OCI-LY1 (cell line): ENCODE data around the gene AADACL4.

Source experiments
- H2AFZ ChIP-seq: fragments of 200-600 bp; sonication (generic), shearing (Covaris generic); 2 replicates; pipeline ENCODE4 v1.6.0; 2014; ENCODE audit warnings: antibody characterized with exemption, mild to moderate bottlenecking, low read length
- H3F3A ChIP-seq: fragments of 200-600 bp; sonication (generic), shearing (Covaris generic); 2 replicates; pipeline ENCODE4 v1.6.0; 2014; ENCODE audit warnings: mild to moderate bottlenecking, antibody characterized with exemption, low read length, moderate library complexity; ENCODE audit not compliant: insufficient read depth
- H3K27ac ChIP-seq: fragments of 200-600 bp; sonication (generic); 2 replicates; pipeline ENCODE4 v1.5.1; 2014; ENCODE audit warnings: low read length, mixed run types, mild to moderate bottlenecking, low read depth; ENCODE audit not compliant: poor library complexity, severe bottlenecking
- H3K27me3 ChIP-seq: fragments of 200-600 bp; sonication (generic); 2 replicates; pipeline ENCODE4 v1.6.0; 2014; ENCODE audit warnings: antibody characterized with exemption, mild to moderate bottlenecking, low read length, moderate library complexity; ENCODE audit not compliant: insufficient read depth
- H3K36me3 ChIP-seq: fragments of 200-600 bp; sonication (generic); 2 replicates; pipeline ENCODE4 v1.6.1; 2014; ENCODE audit warnings: mild to moderate bottlenecking, antibody characterized with exemption, low read length, moderate library complexity, mixed read lengths; ENCODE audit not compliant: insufficient read depth
- H3K4me1 ChIP-seq: fragments of 200-600 bp; sonication (generic); 2 replicates; pipeline ENCODE4 v1.5.1; 2014; ENCODE audit warnings: mild to moderate bottlenecking, low read length, moderate library complexity; ENCODE audit not compliant: insufficient read depth, severe bottlenecking
- H3K4me2 ChIP-seq: fragments of 200-600 bp; sonication (generic), shearing (Covaris generic); 2 replicates; pipeline ENCODE4 v1.6.1; 2014; ENCODE audit warnings: low read length
- H3K4me3 ChIP-seq: fragments of 200-600 bp; sonication (generic); 2 replicates; pipeline ENCODE4 v1.5.1; 2014; ENCODE audit warnings: low read length, low read depth, mild to moderate bottlenecking, mixed read lengths; ENCODE audit not compliant: poor library complexity, severe bottlenecking
- H3K79me2 ChIP-seq: fragments of 200-600 bp; shearing (Covaris generic); 2 replicates; pipeline ENCODE4 v1.6.1; 2016; ENCODE audit warnings: mixed run types, low read length, mixed read lengths; ENCODE audit not compliant: insufficient read depth
- H3K9ac ChIP-seq: fragments of 200-600 bp; sonication (generic), shearing (Covaris generic); 2 replicates; pipeline ENCODE4 v1.6.1; 2014; ENCODE audit warnings: mild to moderate bottlenecking, low read length, mixed read lengths
- H3K9me2 ChIP-seq: fragments of 200-600 bp; sonication (generic), shearing (Covaris generic); 2 replicates; pipeline ENCODE4 v1.6.1; 2014; ENCODE audit warnings: low read depth, mild to moderate bottlenecking, low read length, mixed read lengths
- H3K9me3 ChIP-seq: fragments of 200-600 bp; shearing (Covaris generic); 2 replicates; pipeline ENCODE4 v1.6.1; 2014; ENCODE audit warnings: low read length, mixed read lengths
- H4K20me1 ChIP-seq: fragments of 200-600 bp; sonication (generic), shearing (Covaris generic); 2 replicates; pipeline ENCODE4 v1.6.0; 2016; ENCODE audit warnings: mild to moderate bottlenecking, low read length; ENCODE audit not compliant: insufficient read depth
- EZH2 ChIP-seq: fragments of 200-600 bp; sonication (generic), shearing (Covaris generic); IDR thresholded peaks from 2 replicates; pipeline ENCODE4 v1.8.0; 2017; ENCODE audit warnings: borderline replicate concordance, mixed run types, mild to moderate bottlenecking, antibody characterized with exemption, low read length, moderate library complexity, mixed read lengths
- TF ChIP-seq, protein P1 (sequence below): fragments of 200-600 bp; sonication (generic), shearing (Covaris generic); IDR thresholded peaks from 2 replicates; pipeline ENCODE4 v1.5.1; 2017; ENCODE audit warnings: mild to moderate bottlenecking, antibody characterized with exemption, low read length, moderate library complexity, mixed read lengths

The AADACL4 gene

DNA sequence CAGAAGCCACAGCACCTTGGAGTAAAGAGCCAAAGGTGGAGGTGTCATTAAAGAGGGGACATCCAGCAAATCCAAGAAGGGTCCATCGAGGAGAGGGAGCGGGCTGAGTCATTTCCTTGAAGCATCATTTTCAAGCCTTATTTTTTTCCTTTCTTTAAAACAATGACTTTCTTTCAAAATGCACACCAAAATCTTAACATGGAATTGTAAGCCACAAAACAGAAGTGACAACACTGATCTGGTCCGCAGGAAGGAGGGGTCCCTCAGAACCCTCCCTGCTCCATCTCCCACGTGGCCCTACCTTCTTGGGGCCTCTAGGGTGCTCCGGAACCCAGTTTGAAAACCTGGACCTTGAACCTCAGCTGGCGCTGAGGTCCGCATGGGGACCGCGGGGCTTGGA is 40.7 kb upstream of the AADACL4 start:
- Histone ChIP-seq H4K20me1 (no peaks in the 10 kb centered on the region), H3K4me3 (no peak overlapping the region), H3K36me3 (no peaks in the 10 kb centered on the region), H3F3A (no peaks in the 10 kb centered on the region), H3K79me2 (no peaks in the 10 kb centered on the region), H3K9ac (no peak overlapping the region), H3K27me3 (0 out of 2 replicates have a peak, but pooled peaks cover 4% of the 10 kb centered on the region), H3K4me2 (no peak overlapping the region), H3K9me3 (no peaks in the 10 kb centered on the region), H3K9me2 (no peaks in the 10 kb centered on the region), H3K4me1 (no peaks in the 10 kb centered on the region), H2AFZ (no peak overlapping the region), H3K27ac (no peak overlapping the region)
- no peak for TF ChIP-seq EZH2
- TF ChIP-seq, protein P1, sequence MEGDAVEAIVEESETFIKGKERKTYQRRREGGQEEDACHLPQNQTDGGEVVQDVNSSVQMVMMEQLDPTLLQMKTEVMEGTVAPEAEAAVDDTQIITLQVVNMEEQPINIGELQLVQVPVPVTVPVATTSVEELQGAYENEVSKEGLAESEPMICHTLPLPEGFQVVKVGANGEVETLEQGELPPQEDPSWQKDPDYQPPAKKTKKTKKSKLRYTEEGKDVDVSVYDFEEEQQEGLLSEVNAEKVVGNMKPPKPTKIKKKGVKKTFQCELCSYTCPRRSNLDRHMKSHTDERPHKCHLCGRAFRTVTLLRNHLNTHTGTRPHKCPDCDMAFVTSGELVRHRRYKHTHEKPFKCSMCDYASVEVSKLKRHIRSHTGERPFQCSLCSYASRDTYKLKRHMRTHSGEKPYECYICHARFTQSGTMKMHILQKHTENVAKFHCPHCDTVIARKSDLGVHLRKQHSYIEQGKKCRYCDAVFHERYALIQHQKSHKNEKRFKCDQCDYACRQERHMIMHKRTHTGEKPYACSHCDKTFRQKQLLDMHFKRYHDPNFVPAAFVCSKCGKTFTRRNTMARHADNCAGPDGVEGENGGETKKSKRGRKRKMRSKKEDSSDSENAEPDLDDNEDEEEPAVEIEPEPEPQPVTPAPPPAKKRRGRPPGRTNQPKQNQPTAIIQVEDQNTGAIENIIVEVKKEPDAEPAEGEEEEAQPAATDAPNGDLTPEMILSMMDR: no peak

DNA sequence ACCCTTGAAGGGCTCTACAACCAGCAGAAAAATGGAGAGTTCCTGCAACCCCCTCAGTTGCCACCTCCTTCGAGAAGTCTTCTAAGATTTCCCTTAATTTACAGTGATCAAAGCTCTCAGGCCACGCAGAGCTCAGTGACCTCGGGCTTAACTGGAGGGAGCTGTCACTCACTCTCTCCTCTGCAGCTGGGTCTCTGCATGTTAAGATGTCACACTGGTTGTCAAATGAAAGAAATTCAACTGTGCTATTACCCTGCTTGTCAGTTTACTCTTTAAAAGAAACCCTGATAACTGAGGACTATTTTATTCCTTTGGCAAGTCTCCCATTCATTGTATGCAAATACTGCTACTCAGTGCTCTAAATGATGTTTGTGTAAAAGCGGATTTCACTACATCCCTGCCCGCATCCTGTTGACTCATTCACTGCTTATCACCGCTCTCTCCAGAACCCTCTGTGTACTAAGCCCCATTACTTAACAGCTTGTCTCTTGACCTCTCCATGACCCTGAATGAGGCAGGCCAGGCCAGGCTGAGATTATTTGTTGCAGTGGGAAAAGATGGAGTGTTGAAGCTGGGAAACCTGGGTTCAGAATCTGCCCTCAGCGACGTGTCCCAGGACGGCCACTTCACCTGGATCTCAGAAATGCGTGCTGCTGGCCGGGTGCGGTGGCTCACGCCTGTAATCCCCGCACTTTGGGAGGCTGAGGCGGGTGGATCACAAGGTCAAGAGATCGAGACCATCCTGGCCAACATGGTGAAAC is 39.6 kb upstream of the AADACL4 start:
- no peaks in the 10 kb centered on the region for H3K9me2 ChIP-seq
- no peaks in the 10 kb centered on the region for H3K4me1 ChIP-seq
- no peak overlapping the region for H3K27ac ChIP-seq
- no peaks in the 10 kb centered on the region for H3K36me3 ChIP-seq
- no peak overlapping the region for H2AFZ ChIP-seq
- H4K20me1 ChIP-seq: no peaks in the 10 kb centered on the region
- H3F3A ChIP-seq: no peaks in the 10 kb centered on the region
- H3K9ac ChIP-seq: no peak overlapping the region
- H3K79me2 ChIP-seq: no peaks in the 10 kb centered on the region
- H3K4me2 ChIP-seq: no peak overlapping the region
- H3K4me3 ChIP-seq: no peak overlapping the region
- TF ChIP-seq, protein P1: no peak
- TF ChIP-seq EZH2: no peak
- H3K27me3 ChIP-seq: 0 out of 2 replicates have a peak, but pooled peaks cover 4% of the 10 kb centered on the region
- no peaks in the 10 kb centered on the region for H3K9me3 ChIP-seq

DNA sequence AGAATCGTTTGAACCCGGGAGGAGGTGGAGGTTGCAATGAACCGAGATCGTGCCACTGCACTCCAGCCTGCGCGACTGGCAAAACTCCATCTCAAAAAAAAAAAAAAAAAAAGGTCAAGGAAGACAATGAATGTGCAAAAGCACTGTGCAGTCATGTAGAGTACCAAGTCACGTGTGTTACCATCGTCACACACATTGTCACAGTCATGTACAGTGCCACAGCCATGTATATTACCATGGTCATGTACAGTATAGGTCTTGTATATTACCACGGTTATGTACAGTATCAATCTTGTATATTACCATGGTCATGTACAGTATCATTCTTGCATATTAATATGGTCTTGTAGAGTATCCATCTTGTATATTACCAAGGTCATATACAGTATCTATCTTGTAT is 38.9 kb upstream of the AADACL4 start:
- Histone ChIP-seq H3K4me1 (no peaks in the 10 kb centered on the region), H3K9me2 (no peaks in the 10 kb centered on the region), H3K36me3 (no peaks in the 10 kb centered on the region), H3K9me3 (no peaks in the 10 kb centered on the region), H4K20me1 (no peaks in the 10 kb centered on the region), H3K4me3 (no peak overlapping the region), H3K79me2 (no peaks in the 10 kb centered on the region), H3F3A (no peaks in the 10 kb centered on the region), H3K9ac (no peak overlapping the region), H2AFZ (no peak overlapping the region), H3K27ac (no peak overlapping the region), H3K4me2 (no peak overlapping the region), H3K27me3 (0 out of 2 replicates have a peak, but pooled peaks cover 4% of the 10 kb centered on the region)
- TF ChIP-seq, protein P1: no peak
- no peak for TF ChIP-seq EZH2
